Upper lobe of left lung (tissue), 4 donors: ENCODE measurements around the gene TTC39C.

Experiments used
- EP300 ChIP-seq, 4 donors: sonication (generic); formaldehyde crosslinking; IDR thresholded peaks; one replicate each; pipeline ENCODE4 v1.5.1; 2017; ENCODE audit warnings: antibody characterized with exemption in 4 of 4, control low read depth in 2 of 4
- POLR2A ChIP-seq, 4 donors: fragments of 450-650 bp; IDR thresholded peaks; one replicate each; pipeline ENCODE4 v1.5.1; 2016 to 2017; ENCODE audit warnings: antibody characterized with exemption in 4 of 4, mild to moderate bottlenecking in 2 of 4
- TF ChIP-seq, protein P1 (sequence below), 6 experiments: fragments of 450-650 bp in 4 of 6; fragments of 200-600 bp in 2 of 6; sonication (generic) in 2 of 6; IDR thresholded peaks; one replicate each; pipeline ENCODE4 v1.5.1; 2016 to 2019; ENCODE audit warnings: antibody characterized with exemption in 6 of 6

GRCh38 chr18:24118750-24119577 lies 104.4 kb downstream of the TTC39C start:
- TF ChIP-seq POLR2A (IDR thresholded peaks at IDR 0.05) (no peak), EP300 (IDR thresholded peaks at IDR 0.05) (no peak)
- TF ChIP-seq, protein P1, sequence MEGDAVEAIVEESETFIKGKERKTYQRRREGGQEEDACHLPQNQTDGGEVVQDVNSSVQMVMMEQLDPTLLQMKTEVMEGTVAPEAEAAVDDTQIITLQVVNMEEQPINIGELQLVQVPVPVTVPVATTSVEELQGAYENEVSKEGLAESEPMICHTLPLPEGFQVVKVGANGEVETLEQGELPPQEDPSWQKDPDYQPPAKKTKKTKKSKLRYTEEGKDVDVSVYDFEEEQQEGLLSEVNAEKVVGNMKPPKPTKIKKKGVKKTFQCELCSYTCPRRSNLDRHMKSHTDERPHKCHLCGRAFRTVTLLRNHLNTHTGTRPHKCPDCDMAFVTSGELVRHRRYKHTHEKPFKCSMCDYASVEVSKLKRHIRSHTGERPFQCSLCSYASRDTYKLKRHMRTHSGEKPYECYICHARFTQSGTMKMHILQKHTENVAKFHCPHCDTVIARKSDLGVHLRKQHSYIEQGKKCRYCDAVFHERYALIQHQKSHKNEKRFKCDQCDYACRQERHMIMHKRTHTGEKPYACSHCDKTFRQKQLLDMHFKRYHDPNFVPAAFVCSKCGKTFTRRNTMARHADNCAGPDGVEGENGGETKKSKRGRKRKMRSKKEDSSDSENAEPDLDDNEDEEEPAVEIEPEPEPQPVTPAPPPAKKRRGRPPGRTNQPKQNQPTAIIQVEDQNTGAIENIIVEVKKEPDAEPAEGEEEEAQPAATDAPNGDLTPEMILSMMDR (IDR thresholded peaks at IDR 0.05): peak; percentile 71 to 90 (median 86)
